ENCODE results near the gene CAV1. TPM values are rescaled to one million over a fixed set of nuclear protein-coding genes. Genes with fewer than 3 reads are reported as not detected.

CAV1 gene
- total RNA-seq, 1 experiment from 2014 or later: 79.9 TPM

DNA sequence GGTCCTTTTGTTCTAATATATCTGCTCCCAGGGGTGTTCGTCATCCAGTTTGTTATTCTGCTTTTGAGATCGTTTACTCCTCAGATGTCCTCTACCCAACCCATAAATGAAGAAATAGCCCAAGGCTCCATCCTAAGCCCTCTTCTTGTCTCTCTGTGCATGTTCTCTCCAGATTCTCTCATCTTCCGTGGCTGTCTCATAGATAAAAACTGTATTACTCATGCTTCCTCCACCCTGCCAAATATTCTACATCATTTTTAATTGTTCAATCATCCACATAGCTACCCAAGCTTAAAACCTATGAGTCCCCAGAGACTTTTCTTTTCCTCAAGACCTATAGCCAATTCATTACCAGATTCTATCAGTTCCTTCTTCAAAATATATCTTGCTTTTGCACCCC lies 44.9 kb downstream of the CAV1 start:
- Histone ChIP-seq H3K4me3 (ENCODE audit: insufficient read depth, low read depth, low read length) (no peak overlapping the region), H3K36me3 (replicated peaks; ENCODE audit: control insufficient read depth, insufficient read depth, low read length) (no peaks in the 10 kb centered on the region), H3K27me3 (ENCODE audit: control insufficient read depth, insufficient read depth, low read length) (no peaks in the 10 kb centered on the region)
- no peak for DNase-seq

GRCh38 chr7:116570306-116570705 lies 45.5 kb downstream of the CAV1 start:
- Histone ChIP-seq H3K4me3 (ENCODE audit: insufficient read depth, low read depth, low read length) (no peak overlapping the region), H3K27me3 (ENCODE audit: control insufficient read depth, insufficient read depth, low read length) (no peaks in the 10 kb centered on the region), H3K36me3 (replicated peaks; ENCODE audit: control insufficient read depth, insufficient read depth, low read length) (no peaks in the 10 kb centered on the region)
- no peak for DNase-seq

GRCh38 chr7:116571037-116571436 lies 46.2 kb downstream of the CAV1 start:
- no peak overlapping the region for H3K4me3 ChIP-seq (ENCODE audit: insufficient read depth, low read depth, low read length)
- H3K36me3 ChIP-seq (replicated peaks; ENCODE audit: control insufficient read depth, insufficient read depth, low read length): no peaks in the 10 kb centered on the region
- DNase-seq: no peak
- no peaks in the 10 kb centered on the region for H3K27me3 ChIP-seq (ENCODE audit: control insufficient read depth, insufficient read depth, low read length)

- Histone ChIP-seq H3K27me3 (ENCODE audit: control insufficient read depth, insufficient read depth, low read length) (no peaks in the 10 kb centered on the region), H3K4me3 (ENCODE audit: insufficient read depth, low read depth, low read length) (no peak overlapping the region), H3K36me3 (replicated peaks; ENCODE audit: control insufficient read depth, insufficient read depth, low read length) (no peaks in the 10 kb centered on the region)
- no peak for DNase-seq
Observed at GRCh38 chr7:116571552-116571951, 46.7 kb downstream of the CAV1 start.

- no peak for DNase-seq
- Histone ChIP-seq H3K27me3 (ENCODE audit: control insufficient read depth, insufficient read depth, low read length) (no peaks in the 10 kb centered on the region), H3K36me3 (replicated peaks; ENCODE audit: control insufficient read depth, insufficient read depth, low read length) (no peaks in the 10 kb centered on the region), H3K4me3 (ENCODE audit: insufficient read depth, low read depth, low read length) (no peak overlapping the region)
Observed at GRCh38 chr7:116572036-116572435, 47.2 kb downstream of the CAV1 start.

DNA sequence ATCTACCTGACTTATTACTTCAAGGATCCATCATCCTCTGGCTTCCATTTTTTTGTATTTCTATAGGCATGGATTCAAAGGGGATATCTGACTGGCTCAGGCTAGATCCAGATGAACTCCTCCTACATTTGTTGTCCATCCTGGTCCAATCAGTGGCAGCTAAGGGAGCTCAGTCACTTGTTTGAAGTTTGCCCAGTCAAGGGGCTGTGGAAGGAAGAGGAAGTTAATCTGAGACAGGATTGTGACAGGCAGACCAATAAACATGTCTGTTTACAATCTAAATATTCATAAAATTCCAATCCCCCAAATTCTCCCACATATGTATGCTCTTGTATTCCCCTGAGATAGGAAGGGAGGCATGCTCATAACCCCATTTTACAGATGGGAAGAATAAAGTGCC lies 48.7 kb downstream of the CAV1 start:
- H3K4me3 ChIP-seq (ENCODE audit: insufficient read depth, low read depth, low read length): no peak overlapping the region
- DNase-seq: no peak
- no peaks in the 10 kb centered on the region for H3K27me3 ChIP-seq (ENCODE audit: control insufficient read depth, insufficient read depth, low read length)
- no peaks in the 10 kb centered on the region for H3K36me3 ChIP-seq (replicated peaks; ENCODE audit: control insufficient read depth, insufficient read depth, low read length)

GRCh38 chr7:116574025-116574822 lies 49.4 kb downstream of the CAV1 start:
- no peak for DNase-seq
- Histone ChIP-seq H3K4me3 (ENCODE audit: insufficient read depth, low read depth, low read length) (no peak overlapping the region), H3K27me3 (ENCODE audit: control insufficient read depth, insufficient read depth, low read length) (no peaks in the 10 kb centered on the region), H3K36me3 (replicated peaks; ENCODE audit: control insufficient read depth, insufficient read depth, low read length) (no peaks in the 10 kb centered on the region)

DNA sequence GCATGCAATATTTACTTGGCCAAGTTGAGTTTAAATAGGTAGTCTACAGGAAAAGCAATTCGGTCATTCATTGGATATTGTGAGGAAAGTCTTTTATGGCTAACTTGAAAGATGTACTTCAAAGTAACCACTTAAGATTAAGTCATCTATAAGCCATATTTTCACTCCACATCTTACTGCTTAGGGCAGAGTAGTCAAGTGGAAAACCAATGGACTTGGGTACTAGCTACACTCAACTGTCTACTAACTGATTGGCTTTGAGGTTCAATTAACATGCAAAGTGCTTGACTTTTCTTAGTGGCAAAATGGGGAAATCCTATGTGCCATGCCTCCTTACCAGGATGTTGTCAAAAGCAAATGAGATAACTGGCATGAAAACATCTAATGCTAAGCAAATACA lies 51.0 kb downstream of the CAV1 start:
- DNase-seq: no peak
- no peaks in the 10 kb centered on the region for H3K27me3 ChIP-seq (ENCODE audit: control insufficient read depth, insufficient read depth, low read length)

GRCh38 chr7:116576350-116577319 lies 51.8 kb downstream of the CAV1 start:
- no peak for DNase-seq

More for the DNA sequence above, 51.0 kb downstream of the CAV1 start:
- H3K4me3 ChIP-seq (ENCODE audit: insufficient read depth, low read depth, low read length): no peak overlapping the region
- no peaks in the 10 kb centered on the region for H3K36me3 ChIP-seq (replicated peaks; ENCODE audit: control insufficient read depth, insufficient read depth, low read length)

DNA sequence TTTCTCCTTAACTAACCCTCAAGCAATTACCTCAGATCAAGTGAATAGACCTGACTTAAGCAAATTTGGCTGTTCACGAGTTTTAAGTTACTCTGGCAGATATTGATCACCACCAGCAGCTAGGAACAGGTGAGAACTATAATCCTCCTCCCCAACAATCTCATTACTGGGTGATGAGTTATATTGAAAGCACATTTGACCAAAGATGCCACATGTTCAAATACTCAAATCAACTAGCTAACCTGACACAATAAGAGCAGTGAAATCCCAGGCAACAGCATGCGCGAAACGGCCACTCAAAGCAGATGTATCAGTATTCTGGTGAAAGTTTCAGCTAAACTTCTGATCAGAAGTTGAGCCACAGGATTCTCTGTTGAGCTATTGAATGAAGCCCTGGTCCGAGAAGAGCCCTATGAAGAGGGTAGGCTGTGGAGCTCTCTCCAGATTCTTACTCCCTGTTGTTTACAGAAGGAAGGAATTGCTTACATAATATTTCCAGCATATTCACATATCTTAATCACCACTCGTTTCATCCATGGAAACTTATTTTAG lies 52.6 kb downstream of the CAV1 start:
- Histone ChIP-seq H3K36me3 (replicated peaks; ENCODE audit: control insufficient read depth, insufficient read depth, low read length) (no peaks in the 10 kb centered on the region), H3K27me3 (ENCODE audit: control insufficient read depth, insufficient read depth, low read length) (no peaks in the 10 kb centered on the region), H3K4me3 (ENCODE audit: insufficient read depth, low read depth, low read length) (no peak overlapping the region)
- no peak for DNase-seq

More at GRCh38 chr7:116576350-116577319, 51.8 kb downstream of the CAV1 start:
- Histone ChIP-seq H3K4me3 (ENCODE audit: insufficient read depth, low read depth, low read length) (no peak overlapping the region), H3K36me3 (replicated peaks; ENCODE audit: control insufficient read depth, insufficient read depth, low read length) (no peaks in the 10 kb centered on the region), H3K27me3 (ENCODE audit: control insufficient read depth, insufficient read depth, low read length) (no peaks in the 10 kb centered on the region)

GRCh38 chr7:116578526-116578925 lies 53.7 kb downstream of the CAV1 start:
- H3K27me3 ChIP-seq (ENCODE audit: control insufficient read depth, insufficient read depth, low read length): no peaks in the 10 kb centered on the region
- no peaks in the 10 kb centered on the region for H3K36me3 ChIP-seq (replicated peaks; ENCODE audit: control insufficient read depth, insufficient read depth, low read length)
- no peak for DNase-seq
- H3K4me3 ChIP-seq (ENCODE audit: insufficient read depth, low read depth, low read length): no peak overlapping the region

DNA sequence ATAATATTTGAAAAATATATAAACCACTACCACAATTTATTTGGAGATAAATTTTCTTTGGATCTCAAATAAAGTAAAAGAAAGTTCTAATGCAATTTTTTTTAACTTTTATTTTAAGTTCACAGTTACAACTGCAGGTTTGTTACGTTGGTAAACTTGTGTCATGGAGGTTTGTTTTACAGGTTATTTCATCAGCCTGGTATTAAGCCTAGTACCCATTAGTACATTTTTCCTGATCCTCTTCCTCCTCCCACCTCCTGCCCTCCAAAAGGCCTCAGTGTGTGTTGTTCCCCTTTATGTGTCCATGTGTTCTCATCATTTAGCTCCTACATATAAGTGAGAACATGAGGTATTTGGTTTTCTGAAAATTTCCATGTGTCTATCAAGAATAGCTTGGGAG lies 54.5 kb downstream of the CAV1 start:
- H3K4me3 ChIP-seq (ENCODE audit: insufficient read depth, low read depth, low read length): no peak overlapping the region
- H3K36me3 ChIP-seq (replicated peaks; ENCODE audit: control insufficient read depth, insufficient read depth, low read length): no peaks in the 10 kb centered on the region
- DNase-seq: no peak
- H3K27me3 ChIP-seq (ENCODE audit: control insufficient read depth, insufficient read depth, low read length): no peaks in the 10 kb centered on the region

GRCh38 chr7:116579835-116580234 lies 55.0 kb downstream of the CAV1 start:
- no peaks in the 10 kb centered on the region for H3K36me3 ChIP-seq (replicated peaks; ENCODE audit: control insufficient read depth, insufficient read depth, low read length)
- DNase-seq: no peak
- no peaks in the 10 kb centered on the region for H3K27me3 ChIP-seq (ENCODE audit: control insufficient read depth, insufficient read depth, low read length)
- no peak overlapping the region for H3K4me3 ChIP-seq (ENCODE audit: insufficient read depth, low read depth, low read length)

DNA sequence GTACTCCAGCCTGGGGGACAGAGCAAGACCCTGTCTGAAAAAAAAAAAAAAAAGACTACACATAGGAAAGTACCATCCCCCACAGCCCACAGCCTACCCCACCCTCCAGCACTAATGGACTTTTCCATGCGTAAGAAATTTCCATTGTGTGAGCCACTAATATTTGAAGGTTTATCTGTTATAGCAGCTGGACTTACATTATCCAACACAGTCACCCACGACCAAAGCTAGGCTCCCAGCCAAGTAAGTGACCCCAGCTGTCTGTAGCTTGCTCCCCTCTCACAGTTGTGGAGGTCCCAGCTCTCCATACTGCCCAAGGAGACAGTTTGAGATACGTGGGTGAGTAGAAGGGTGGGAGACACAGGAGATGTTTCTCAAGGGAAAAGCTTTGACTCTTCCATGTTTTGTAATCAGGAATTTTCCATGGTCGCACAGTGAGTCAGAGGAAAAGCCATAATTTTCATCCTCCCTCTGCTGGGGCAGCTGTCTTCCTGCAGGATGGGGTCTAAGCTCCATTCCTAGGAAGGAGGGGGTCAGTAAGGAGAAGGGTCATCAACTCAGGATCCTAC lies 57.4 kb downstream of the CAV1 start:
- Histone ChIP-seq H3K36me3 (replicated peaks; ENCODE audit: control insufficient read depth, insufficient read depth, low read length) (no peaks in the 10 kb centered on the region), H3K27me3 (ENCODE audit: control insufficient read depth, insufficient read depth, low read length) (no peaks in the 10 kb centered on the region), H3K4me3 (ENCODE audit: insufficient read depth, low read depth, low read length) (no peak overlapping the region)
- no peak for DNase-seq

All from H7 (cell line).